GM12875 (cell line): Measurements from ENCODE around the gene PSMA7.

ENCODE experiments used
- H3K4me3 ChIP-seq: one replicate; pipeline ENCODE4 v1.5.1; 2011; ENCODE audit warnings: low read depth, low read length, control low read depth
- CTCF ChIP-seq: IDR thresholded peaks from 2 replicates; pipeline ENCODE4 v1.5.1; 2011; ENCODE audit warnings: low read depth, mild to moderate bottlenecking, control low read depth, inconsistent platforms, low read length, moderate library complexity, borderline replicate concordance; ENCODE audit not compliant: insufficient read depth

PSMA7 gene

GRCh38 chr20:62139636-62140035, 3.6 kb downstream of the PSMA7 start:
- no peak overlapping the region for H3K4me3 ChIP-seq
- no peak for TF ChIP-seq CTCF

GRCh38 chr20:62138912-62139311, 4.3 kb downstream of the PSMA7 start:
- TF ChIP-seq CTCF, result no peak
- no peak overlapping the region for H3K4me3 ChIP-seq

GRCh38 chr20:62138204-62138543, 5.0 kb downstream of the PSMA7 start:
- H3K4me3 ChIP-seq, result no peak overlapping the region
- no peak for TF ChIP-seq CTCF

- no peak for TF ChIP-seq CTCF
- H3K4me3 ChIP-seq, result no peak overlapping the region
Measured at GRCh38 chr20:62137478-62138203, 5.6 kb downstream of the PSMA7 start.

GRCh38 chr20:62137092-62137384, 6.2 kb downstream of the PSMA7 start:
- no peak for TF ChIP-seq CTCF
- no peak overlapping the region for H3K4me3 ChIP-seq

GRCh38 chr20:62136283-62137091, 6.7 kb downstream of the PSMA7 start:
- H3K4me3 ChIP-seq, result no peak overlapping the region
- peak; percentile 73 for TF ChIP-seq CTCF
